Measurements from ENCODE around the gene ANKFY1. TPM values are rescaled to one million over a fixed set of nuclear protein-coding genes. Genes with fewer than 3 reads are reported as not detected.

Gene ANKFY1
- total RNA-seq, 1 experiment from 2014 or later, result 38.6 TPM

GRCh38 chr17:4147751-4148310 is 115.9 kb downstream of the ANKFY1 start:
- H3K27me3 ChIP-seq (ENCODE audit: control insufficient read depth, insufficient read depth, low read length), result no peaks in the 10 kb centered on the region
- H3K36me3 ChIP-seq (ENCODE audit: control insufficient read depth, insufficient read depth, low read length), result no peaks in the 10 kb centered on the region
- H3K27ac ChIP-seq (ENCODE audit: low read length), result no peak overlapping the region
- intact Hi-C loops (cut with micrococcal nuclease; ENCODE audit: unreplicated experiment), result no loop called here
- in situ Hi-C loops (cut with HindIII; ENCODE audit: low pct_unique_long_range_greater_than_20kb, low sequenced_read_pairs), result no loop called here
- no TSS peak for BruUV-seq (replicated peaks)
- DNase-seq (ENCODE audit: low read depth, low spot score), result no peak
- ChIA-PET POLR2A (no interaction called here), CTCF (no interaction called here)
- H3K9me3 ChIP-seq (ENCODE audit: control insufficient read depth, insufficient read depth, low read depth, low read length), result no peaks in the 10 kb centered on the region
- ATAC-seq, result no peak
- no peak overlapping the region for H3K4me3 ChIP-seq (ENCODE audit: low read depth in 2 of 2, low read length in 2 of 2)
- H3K4me1 ChIP-seq (ENCODE audit: control insufficient read depth, insufficient read depth, low read length), result no peaks in the 10 kb centered on the region
- no peak for TF ChIP-seq REST (IDR thresholded peaks at IDR 0.05; ENCODE audit: insufficient read depth in 1 of 2, low read depth in 2 of 2, low read length in 1 of 2)
- TF ChIP-seq POLR2AphosphoS5 (IDR thresholded peaks at IDR 0.05; ENCODE audit: low read depth, low read length), result no peak
- no peak for TF ChIP-seq SIN3A (IDR thresholded peaks at IDR 0.05; ENCODE audit: borderline replicate concordance, insufficient read depth, low read depth, low read length)
- TF ChIP-seq TCF7L2 (IDR thresholded peaks at IDR 0.05; ENCODE audit: low read depth, low read length), result no peak
- no peak for TF ChIP-seq CTCF (IDR thresholded peaks at IDR 0.05)

GRCh38 chr17:4146641-4147040 is 117.1 kb downstream of the ANKFY1 start:
- Histone ChIP-seq H3K4me3 (ENCODE audit: low read depth in 2 of 2, low read length in 2 of 2) (no peak overlapping the region), H3K27me3 (ENCODE audit: control insufficient read depth, insufficient read depth, low read length) (no peaks in the 10 kb centered on the region), H3K36me3 (ENCODE audit: control insufficient read depth, insufficient read depth, low read length) (no peaks in the 10 kb centered on the region; the same call in 1 of the 2 replicates), H3K9me3 (ENCODE audit: control insufficient read depth, insufficient read depth, low read depth, low read length) (no peaks in the 10 kb centered on the region), H3K4me1 (ENCODE audit: control insufficient read depth, insufficient read depth, low read length) (peaks cover 2% of the 10 kb centered on the region), H3K27ac (ENCODE audit: low read length) (no peak overlapping the region; the same call in 1 of the 2 replicates)
- CTCF ChIA-PET, result no interaction called here
- POLR2A ChIA-PET, result no interaction called here
- ATAC-seq (no peak), DNase-seq (ENCODE audit: low read depth, low spot score) (no peak)
- in situ Hi-C loops (cut with HindIII; ENCODE audit: low pct_unique_long_range_greater_than_20kb, low sequenced_read_pairs), result no loop called here
- TF ChIP-seq POLR2AphosphoS5 (IDR thresholded peaks at IDR 0.05; ENCODE audit: low read depth, low read length) (no peak), REST (IDR thresholded peaks at IDR 0.05; ENCODE audit: insufficient read depth in 1 of 2, low read depth in 2 of 2, low read length in 1 of 2) (no peak), CTCF (IDR thresholded peaks at IDR 0.05) (no peak)
- intact Hi-C loops (cut with micrococcal nuclease; ENCODE audit: unreplicated experiment), result no loop called here
- no TSS peak for BruUV-seq (replicated peaks)

All from Panc1 (cell line).